ENCODE results near the gene CSF1. TPM values are rescaled to one million over a fixed set of nuclear protein-coding genes. Genes with fewer than 3 reads are reported as not detected.

The CSF1 gene
- total and polyA plus RNA-seq, 2 donors (not counting 3 experiments of a cell fraction or from before 2014, with no cell fraction given) = 24.5 to 28.9 TPM

GRCh38 chr1:109907190-109907774 lies 3.4 kb upstream of the CSF1 start:
- Histone ChIP-seq H3K9me3 (replicated peaks; ENCODE audit: control insufficient read depth, insufficient read depth, low read length) (no peaks in the 10 kb centered on the region), H3K4me1 (ENCODE audit: control insufficient read depth, extremely low read depth, insufficient read depth, low read length) (peaks cover 8% of the 10 kb centered on the region), H3K4me2 (ENCODE audit: insufficient read depth, low read length) (no peak overlapping the region), H3K27me3 (ENCODE audit: control insufficient read depth in 2 of 2, insufficient read depth in 2 of 2, low read length in 2 of 2) (peaks cover 0 to 4% of the 10 kb centered on the region in 2 experiments), H3K9ac (replicated peaks; ENCODE audit: extremely low read depth, insufficient read depth, low read length) (no peak overlapping the region), H2AFZ (ENCODE audit: low read depth, low read length) (no peak overlapping the region), H3K4me3 (replicated peaks in 1 of 3; ENCODE audit: insufficient read depth in 1 of 3, low read depth in 1 of 3, low read length in 3 of 3) (no peak overlapping the region), H3K9me1 (replicated peaks; ENCODE audit: control insufficient read depth, extremely low read depth, insufficient read depth, low read length) (no peaks in the 10 kb centered on the region), H4K20me1 (replicated peaks; ENCODE audit: control insufficient read depth, extremely low read depth, insufficient read depth, low read length) (no peaks in the 10 kb centered on the region), H3K79me2 (ENCODE audit: control insufficient read depth, insufficient read depth, low read length) (no peaks in the 10 kb centered on the region), H3K36me3 (ENCODE audit: control insufficient read depth in 2 of 2, extremely low read depth in 1 of 2, insufficient read depth in 2 of 2, low read length in 2 of 2) (no peaks in the 10 kb centered on the region), H3K27ac (ENCODE audit: insufficient read depth, low read depth, low read length) (no peak overlapping the region)
- CTCF ChIA-PET = interaction anchor here (1.1 to 2.7 kb wide), 3 partner anchors 72 to 130 kb away, joined by 3 to 9 read pairs (median 6); partner anchors contain the start of gene AHCYL1
- no peak for FAIRE-seq
- no peak for DNase-seq (ENCODE audit: low read depth, low spot score)
- TF ChIP-seq POLR2A (IDR thresholded peaks at IDR 0.05; ENCODE audit: low read depth, low read length) (no peak), JUN (IDR thresholded peaks at IDR 0.05; ENCODE audit: borderline replicate concordance, insufficient read depth, insufficient read length, low read depth) (no peak), POLR2AphosphoS5 (IDR thresholded peaks at IDR 0.05; ENCODE audit: insufficient read depth, low read depth, low read length) (no peak), GATA2 (IDR thresholded peaks at IDR 0.05; ENCODE audit: insufficient read depth, insufficient read length, low read depth, low read length) (no peak), MYC (IDR thresholded peaks at IDR 0.05; ENCODE audit: low read depth, low read length) (no peak), EZH2 (IDR thresholded peaks at IDR 0.05; ENCODE audit: borderline replicate concordance, low read depth, low read length, severe bottlenecking) (no peak), FOS (IDR thresholded peaks at IDR 0.05; ENCODE audit: borderline replicate concordance, insufficient read depth, low read length) (no peak), CTCF (IDR thresholded peaks at IDR 0.05; ENCODE audit: extremely low read depth in 1 of 2, insufficient read depth in 1 of 2, low read depth in 1 of 2, low read length in 2 of 2) (no peak)
- TF ChIP-seq, protein P1, sequence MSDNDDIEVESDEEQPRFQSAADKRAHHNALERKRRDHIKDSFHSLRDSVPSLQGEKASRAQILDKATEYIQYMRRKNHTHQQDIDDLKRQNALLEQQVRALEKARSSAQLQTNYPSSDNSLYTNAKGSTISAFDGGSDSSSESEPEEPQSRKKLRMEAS (IDR thresholded peaks at IDR 0.05; ENCODE audit: insufficient read depth, insufficient read length) = no peak
- dilution Hi-C loops (cut with MboI; ENCODE audit: extremely low pct_ligation_motif_present, low sequenced_read_pairs) = no loop called here
- BruUV-seq (replicated peaks) = no TSS peak
- intact Hi-C loops (cut with micrococcal nuclease) = no loop called here
- POLR2A ChIA-PET = no interaction called here
